Natural killer cell treated with Interleukin-12 subunit alpha and Interleukin-12 subunit beta and Interleukin-15 and Interleukin-18, amount 100 ng/mL, for 72 hours (primary cell): ENCODE data around the gene IPCEF1. TPM values are rescaled to one million over a fixed set of nuclear protein-coding genes. Genes with fewer than 3 reads are reported as not detected.
A peak's percentile ranks its signal among the peaks of the same experiment; 100 is the strongest.
"Not testable (repeated sequence)": the region's sequence is repeated elsewhere in the genome, so short reads cannot be mapped to it uniquely, and the experiment has no call there.

ENCODE experiments used
- ATAC-seq, 2 donors: fragments of 150-1000 bp; cut with Tn5 transposase in 1 of 2; sonication (Bioruptor Pico), chemical (Tn5 transposase) in 1 of 2; 2 replicates each; pipeline ENCODE4 v1.10.0; 2021
- DNase-seq: peaks from one replicate; pipeline ENCODE4 v3.0.0; 2022; ENCODE audit warnings: low spot score
- H3K27ac Mint-ChIP-seq, 2 donors: 1 replicate in 1 of 2; 2 replicates in 1 of 2; pipeline ENCODE4 v1.8.0; 2022; ENCODE audit warnings: mixed read lengths in 2 of 2, mild to moderate bottlenecking in 1 of 2, moderate library complexity in 1 of 2
- H3K27me3 Mint-ChIP-seq, 2 donors: 1 replicate in 1 of 2; 2 replicates in 1 of 2; pipeline ENCODE4 v1.8.0; 2022; ENCODE audit warnings: mixed read lengths in 2 of 2
- H3K36me3 Mint-ChIP-seq: one replicate; pipeline ENCODE4 v1.8.0; 2022; ENCODE audit warnings: mixed read lengths
- H3K4me1 Mint-ChIP-seq, 2 donors: 1 replicate in 1 of 2; 2 replicates in 1 of 2; pipeline ENCODE4 v1.8.0; 2022; ENCODE audit warnings: low read depth in 2 of 2, mixed read lengths in 2 of 2, mild to moderate bottlenecking in 1 of 2
- H3K4me3 Mint-ChIP-seq: one replicate; pipeline ENCODE4 v1.8.0; 2022; ENCODE audit warnings: mixed read lengths
- H3K9me3 Mint-ChIP-seq: 2 replicates; pipeline ENCODE4 v1.8.0; 2022; ENCODE audit warnings: mixed read lengths
- total RNA-seq, 2 donors: library from RNA; stranded (reverse); gene quantifications; one replicate each; pipeline ENCODE4 v1.2.3, GENCODE V29; 2022

IPCEF1 gene
- total RNA-seq, 2 donors from 2014 or later = 29.6 to 45.9 TPM

GRCh38 chr6:154307147-154307546 lies 49.5 kb downstream of the IPCEF1 start:
- not testable (repeated sequence) for H3K4me3 Mint-ChIP-seq, H3K9me3 Mint-ChIP-seq, DNase-seq, H3K36me3 Mint-ChIP-seq, H3K4me1 Mint-ChIP-seq, ATAC-seq, H3K27ac Mint-ChIP-seq
- peaks cover 12 to 42% of the 10 kb centered on the region in 2 donors for H3K27me3 Mint-ChIP-seq

- no peak overlapping the region for H3K4me3 Mint-ChIP-seq
- H3K27me3 Mint-ChIP-seq = peaks cover 10 to 37% of the 10 kb centered on the region in 2 donors
- peaks cover 8% of the 10 kb centered on the region in 2 donors for H3K4me1 Mint-ChIP-seq
- no peak overlapping the region for H3K27ac Mint-ChIP-seq
- no peaks in the 10 kb centered on the region for H3K9me3 Mint-ChIP-seq
- DNase-seq = no peak
- no peak for ATAC-seq
- H3K36me3 Mint-ChIP-seq = peaks cover 4% of the 10 kb centered on the region
Measured at GRCh38 chr6:154306696-154307095, 49.9 kb downstream of the IPCEF1 start.

- Mint-ChIP-seq H3K4me1 (peaks cover 8% of the 10 kb centered on the region in 2 donors), H3K27ac (no peak overlapping the region), H3K9me3 (no peaks in the 10 kb centered on the region), H3K36me3 (no peaks in the 10 kb centered on the region), H3K4me3 (no peak overlapping the region), H3K27me3 (peaks cover 0 to 12% of the 10 kb centered on the region in 2 donors)
- no peak for ATAC-seq
- DNase-seq = no peak
Measured at GRCh38 chr6:154304191-154304590, 52.4 kb downstream of the IPCEF1 start.

DNA sequence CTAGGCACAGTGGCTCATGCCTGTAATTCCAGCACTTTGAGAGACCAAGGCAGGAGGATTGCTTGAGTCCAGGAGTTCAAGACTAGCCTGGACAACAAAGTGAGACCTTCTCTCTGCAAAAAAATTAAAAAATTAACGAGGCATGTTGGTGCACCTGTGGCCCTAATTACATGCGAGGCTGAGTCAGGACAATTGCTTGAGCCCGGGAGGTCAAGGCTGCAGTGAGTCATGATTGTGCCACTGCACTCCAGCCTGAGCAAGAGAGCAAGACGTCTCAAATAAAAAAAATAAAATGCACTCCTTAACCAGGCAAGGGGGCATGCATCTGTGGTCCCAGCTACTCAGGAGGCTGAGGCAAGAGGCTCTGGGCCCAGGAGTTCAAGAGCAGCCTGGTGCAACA lies 53.0 kb downstream of the IPCEF1 start:
- H3K36me3 Mint-ChIP-seq, H3K4me1 Mint-ChIP-seq, H3K9me3 Mint-ChIP-seq, ATAC-seq, DNase-seq, H3K4me3 Mint-ChIP-seq, H3K27ac Mint-ChIP-seq: not testable (repeated sequence)
- H3K27me3 Mint-ChIP-seq = peaks cover 0 to 11% of the 10 kb centered on the region in 2 donors

DNA sequence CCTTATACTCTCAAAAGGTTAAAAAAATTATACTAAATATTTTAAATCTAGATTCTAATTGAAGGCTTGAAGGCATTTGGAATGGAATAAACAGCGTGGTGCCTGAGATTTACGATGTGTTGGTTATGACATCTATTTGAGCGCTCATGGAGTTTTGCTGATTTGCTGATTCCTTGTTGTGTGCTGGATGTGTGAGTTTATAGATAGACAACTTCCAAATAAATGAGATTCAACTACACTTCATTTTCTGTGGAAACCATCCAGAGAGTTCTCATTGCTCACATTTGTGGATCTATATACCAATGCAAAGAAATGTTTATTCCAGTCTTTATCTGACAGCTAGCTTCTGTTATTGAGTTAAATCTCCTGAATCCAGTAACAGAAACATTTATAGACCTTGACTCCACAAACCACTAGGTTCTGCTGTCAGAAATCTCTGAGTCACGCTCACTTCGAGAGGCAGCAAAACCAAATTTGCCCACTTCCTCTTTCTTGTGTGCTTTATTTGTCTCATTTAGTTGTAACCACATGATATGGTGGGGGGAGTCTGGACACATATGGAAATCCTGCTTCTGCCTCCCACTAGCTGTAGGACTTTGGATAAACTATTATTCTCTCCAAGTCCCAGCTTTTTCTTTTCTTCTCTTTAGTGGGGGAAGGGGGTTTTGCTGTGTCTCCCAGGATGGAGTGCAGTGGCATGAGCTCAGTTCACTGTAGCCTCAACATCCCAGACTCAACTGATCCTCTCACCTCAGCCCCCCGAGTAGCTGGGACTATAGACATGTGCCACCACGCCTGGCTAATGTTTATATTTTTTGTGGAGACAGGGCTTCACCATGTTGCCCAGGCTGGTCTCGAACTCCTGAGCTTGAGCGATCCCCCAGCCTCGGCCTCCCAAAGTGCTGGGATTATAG lies 54.5 kb downstream of the IPCEF1 start:
- Mint-ChIP-seq H3K4me3 (peak overlapping the region; percentile 44), H3K9me3 (no peaks in the 10 kb centered on the region), H3K27ac (no peak overlapping the region), H3K27me3 (peaks cover 0 to 2% of the 10 kb centered on the region in 2 donors), H3K4me1 (peaks cover 10 to 13% of the 10 kb centered on the region in 2 donors), H3K36me3 (no peaks in the 10 kb centered on the region)
- ATAC-seq (peak; percentile 73 to 89), DNase-seq (no peak)

DNA sequence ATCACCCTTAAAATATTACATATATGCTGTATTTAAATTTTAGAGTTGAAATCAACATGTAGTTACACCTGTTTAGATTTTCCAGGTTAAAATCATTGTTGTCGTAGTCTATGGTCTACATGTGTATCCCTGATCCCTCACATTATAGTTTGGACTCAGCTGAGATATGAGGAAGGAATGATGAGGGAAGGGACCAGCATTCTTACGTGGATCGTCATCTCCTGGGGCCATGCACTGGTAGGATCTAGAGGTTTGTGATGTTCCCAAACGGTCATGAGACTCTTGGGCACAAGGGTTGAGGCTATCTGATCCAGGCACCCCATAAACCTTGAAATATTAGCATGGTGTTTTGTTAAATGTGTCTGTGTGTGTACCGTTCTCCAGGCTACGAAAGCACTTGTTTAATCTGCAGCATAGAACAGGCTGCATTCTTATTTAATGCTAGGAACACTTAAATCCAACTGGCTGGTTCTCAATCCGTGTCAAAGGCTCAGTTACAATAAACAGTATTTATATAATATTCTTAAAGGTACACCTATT lies 55.4 kb downstream of the IPCEF1 start:
- H3K27ac Mint-ChIP-seq = no peak overlapping the region
- H3K27me3 Mint-ChIP-seq = no peaks in the 10 kb centered on the region
- H3K4me3 Mint-ChIP-seq = no peak overlapping the region
- H3K4me1 Mint-ChIP-seq = peaks cover 10 to 13% of the 10 kb centered on the region in 2 donors
- DNase-seq (no peak), ATAC-seq (no peak)
- no peaks in the 10 kb centered on the region for H3K9me3 Mint-ChIP-seq
- H3K36me3 Mint-ChIP-seq = no peaks in the 10 kb centered on the region

GRCh38 chr6:154298297-154298696 lies 58.3 kb downstream of the IPCEF1 start:
- no peak overlapping the region for H3K27ac Mint-ChIP-seq
- H3K27me3 Mint-ChIP-seq = no peaks in the 10 kb centered on the region
- no peaks in the 10 kb centered on the region for H3K36me3 Mint-ChIP-seq
- H3K4me3 Mint-ChIP-seq = no peak overlapping the region
- DNase-seq (no peak), ATAC-seq (peak in 1 of 2 donors; percentile 49)
- peaks cover 10 to 13% of the 10 kb centered on the region in 2 donors for H3K4me1 Mint-ChIP-seq
- H3K9me3 Mint-ChIP-seq = no peaks in the 10 kb centered on the region

DNA sequence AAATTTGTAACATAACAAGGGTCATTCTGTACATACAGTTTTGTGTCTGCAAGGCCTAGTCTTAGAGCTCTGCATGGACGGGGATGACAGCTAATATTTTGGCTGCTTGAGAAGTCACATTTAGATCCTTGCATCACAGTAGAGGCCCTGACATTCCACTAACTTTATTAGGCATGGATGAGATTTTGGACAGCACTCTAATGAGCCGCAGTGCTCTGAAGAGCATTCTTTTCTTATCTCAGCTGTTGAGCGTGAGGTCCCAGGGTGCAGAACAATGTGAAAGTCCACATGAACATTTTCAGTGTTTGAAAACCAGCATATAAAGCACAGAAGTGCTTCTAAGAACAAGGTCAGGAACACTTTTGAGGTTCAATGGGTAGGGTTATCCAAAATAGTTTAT lies 58.9 kb downstream of the IPCEF1 start:
- DNase-seq = no peak
- no peaks in the 10 kb centered on the region for H3K27me3 Mint-ChIP-seq
- ATAC-seq = no peak
- H3K27ac Mint-ChIP-seq = no peak overlapping the region
- H3K36me3 Mint-ChIP-seq = no peaks in the 10 kb centered on the region
- H3K4me1 Mint-ChIP-seq = peaks cover 10 to 13% of the 10 kb centered on the region in 2 donors
- no peak overlapping the region for H3K4me3 Mint-ChIP-seq
- H3K9me3 Mint-ChIP-seq = no peaks in the 10 kb centered on the region

DNA sequence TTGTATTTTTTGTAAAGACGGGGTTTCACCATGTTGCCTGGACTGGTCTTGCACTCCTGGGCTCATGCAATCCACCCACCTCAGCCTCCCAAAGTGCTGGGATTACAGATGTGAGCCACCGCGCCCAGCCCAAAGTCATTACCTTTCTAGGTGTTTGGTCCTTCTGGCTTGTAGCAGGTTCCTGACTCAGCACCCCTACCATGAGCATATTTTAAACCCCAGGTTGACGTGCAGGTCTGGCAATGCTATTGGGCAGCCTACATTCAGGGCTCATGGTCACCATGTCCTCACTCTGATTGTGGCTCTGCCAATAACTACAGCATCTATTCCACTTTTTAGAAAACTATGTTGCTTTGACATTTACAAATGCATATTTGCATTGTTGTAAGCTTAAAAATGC lies 59.4 kb downstream of the IPCEF1 start:
- Mint-ChIP-seq H3K27ac (no peak overlapping the region), H3K36me3 (no peaks in the 10 kb centered on the region), H3K9me3 (no peaks in the 10 kb centered on the region), H3K4me3 (no peak overlapping the region), H3K27me3 (no peaks in the 10 kb centered on the region), H3K4me1 (peaks cover 7 to 11% of the 10 kb centered on the region in 2 donors)
- DNase-seq = no peak
- ATAC-seq = no peak

DNA sequence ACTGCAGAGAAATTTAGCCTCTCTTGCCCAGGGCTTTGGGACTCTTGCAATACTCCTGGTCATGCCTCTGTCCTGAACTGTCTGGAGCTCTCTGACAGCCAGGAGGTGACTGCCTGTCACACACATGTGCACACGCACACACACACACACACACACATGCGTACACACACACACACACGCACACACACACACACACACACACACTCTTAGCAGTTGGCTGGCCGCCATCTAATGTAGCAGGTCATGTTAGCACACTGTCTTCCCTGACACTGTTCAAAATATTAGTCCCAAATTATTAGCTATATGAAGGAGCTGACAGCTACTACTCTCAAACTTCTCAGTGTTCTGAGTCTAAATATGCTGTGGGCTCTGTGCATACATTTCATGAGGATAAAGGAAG lies 60.9 kb downstream of the IPCEF1 start:
- peaks cover 2 to 6% of the 10 kb centered on the region in 2 donors for H3K4me1 Mint-ChIP-seq
- ATAC-seq = no peak
- no peaks in the 10 kb centered on the region for H3K9me3 Mint-ChIP-seq
- H3K27ac Mint-ChIP-seq = no peak overlapping the region
- no peaks in the 10 kb centered on the region for H3K27me3 Mint-ChIP-seq
- H3K36me3 Mint-ChIP-seq = no peaks in the 10 kb centered on the region
- no peak overlapping the region for H3K4me3 Mint-ChIP-seq
- DNase-seq = no peak

GRCh38 chr6:154292855-154293519 lies 63.6 kb downstream of the IPCEF1 start:
- no peaks in the 10 kb centered on the region for H3K9me3 Mint-ChIP-seq
- no peaks in the 10 kb centered on the region for H3K4me1 Mint-ChIP-seq
- H3K4me3 Mint-ChIP-seq = no peak overlapping the region
- DNase-seq = no peak
- no peaks in the 10 kb centered on the region for H3K36me3 Mint-ChIP-seq
- ATAC-seq = no peak
- no peak overlapping the region for H3K27ac Mint-ChIP-seq
- no peaks in the 10 kb centered on the region for H3K27me3 Mint-ChIP-seq

DNA sequence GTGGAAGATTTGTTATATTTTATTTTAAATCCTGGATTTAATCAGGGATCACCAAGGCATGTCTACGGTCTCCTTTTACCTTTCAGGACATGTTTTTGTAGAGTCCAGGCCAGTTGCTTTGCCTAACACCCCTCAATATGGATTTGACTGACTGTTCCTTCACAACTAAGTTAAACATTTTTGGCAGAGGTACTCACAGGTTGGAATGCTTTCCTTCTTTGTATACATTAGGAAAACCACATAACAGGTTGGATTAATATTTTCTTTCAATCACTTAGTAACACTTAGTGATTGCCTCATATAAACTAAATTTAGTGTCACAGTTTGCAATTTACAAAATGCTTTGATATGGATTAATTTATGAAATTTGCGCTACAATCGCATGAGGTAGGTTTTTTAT lies 64.5 kb downstream of the IPCEF1 start:
- Mint-ChIP-seq H3K27me3 (no peaks in the 10 kb centered on the region), H3K4me1 (no peaks in the 10 kb centered on the region), H3K36me3 (no peaks in the 10 kb centered on the region), H3K4me3 (no peak overlapping the region), H3K9me3 (no peaks in the 10 kb centered on the region), H3K27ac (no peak overlapping the region)
- ATAC-seq (no peak), DNase-seq (no peak)

DNA sequence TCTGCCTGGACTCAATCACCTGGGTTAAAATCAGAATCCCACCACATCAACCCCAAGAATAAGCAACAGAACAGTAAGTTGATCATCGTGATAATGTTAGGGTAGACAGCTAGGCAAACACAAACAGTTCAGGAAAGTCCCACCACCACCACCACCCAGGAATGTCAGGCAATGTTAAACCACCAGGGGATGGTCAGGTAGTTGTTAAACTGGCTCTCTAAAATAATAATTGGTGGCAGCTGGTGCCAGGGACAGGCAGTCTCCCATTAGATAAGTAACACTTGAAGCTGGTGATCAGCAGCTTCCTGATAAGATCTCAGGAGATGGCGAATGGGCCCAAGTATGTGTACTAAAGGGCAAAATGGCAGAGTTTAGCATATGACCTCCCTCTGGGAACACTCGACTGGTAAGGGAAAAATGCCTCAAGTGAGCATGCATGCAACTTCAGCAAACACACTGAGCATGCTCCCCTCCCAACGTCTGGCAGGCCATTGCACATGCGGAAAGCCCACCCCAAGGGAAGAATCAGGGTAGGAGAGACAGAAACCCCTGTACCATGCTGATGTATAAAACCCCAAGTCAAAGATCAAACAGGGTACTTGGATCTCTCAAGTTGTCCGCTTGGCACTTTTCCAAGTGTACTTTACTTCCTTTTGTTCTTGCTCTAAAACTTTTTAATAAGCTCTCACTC lies 66.6 kb downstream of the IPCEF1 start:
- ATAC-seq = no peak
- Mint-ChIP-seq H3K36me3 (no peaks in the 10 kb centered on the region), H3K4me3 (no peak overlapping the region), H3K9me3 (no peaks in the 10 kb centered on the region), H3K27ac (no peak overlapping the region), H3K4me1 (peaks cover 0 to 3% of the 10 kb centered on the region in 2 donors), H3K27me3 (no peaks in the 10 kb centered on the region)
- DNase-seq = no peak
